SK-N-MC (cell line): ENCODE data around the gene SPTBN2.

Experiments
- DNase-seq: peaks from one replicate; pipeline ENCODE4 v3.0.0-alpha.2; 2011; ENCODE audit warnings: low read depth, low spot score
- H3K27ac ChIP-seq: fragments of 200-600 bp; sonication (generic); 2 replicates; pipeline ENCODE4 v1.5.1; 2016; ENCODE audit warnings: mixed run types
- H3K36me3 ChIP-seq: fragments of 200-600 bp; sonication (generic); 2 replicates; pipeline ENCODE4 v1.6.1; 2017; ENCODE audit warnings: antibody characterized with exemption, low read length, mixed read lengths; ENCODE audit not compliant: insufficient read depth
- H3K4me3 ChIP-seq: fragments of 200-600 bp; sonication (generic); 2 replicates; pipeline ENCODE4 v1.5.1; 2016
- H3K9ac ChIP-seq: fragments of 200-600 bp; sonication (generic); 2 replicates; pipeline ENCODE4 v1.8.0; 2017; ENCODE audit warnings: mixed run types, mixed read lengths; ENCODE audit not compliant: insufficient read length
- H3K9me3 ChIP-seq: fragments of 200-600 bp; sonication (generic); 2 replicates; pipeline ENCODE4 v1.6.1; 2017; ENCODE audit warnings: low read depth, mild to moderate bottlenecking, antibody characterized with exemption, low read length, moderate library complexity, mixed read lengths
- EZH2 ChIP-seq: fragments of 200-600 bp; sonication (generic); IDR thresholded peaks from one replicate; pipeline ENCODE4 v1.6.1; 2017; ENCODE audit warnings: antibody characterized with exemption
- FOXP2 ChIP-seq: optimal IDR thresholded peaks from 2 replicates; pipeline ENCODE3; 2011; ENCODE audit warnings: mild to moderate bottlenecking, moderate library complexity; ENCODE audit not compliant: insufficient read depth; ENCODE audit errors: extremely low read length, control extremely low read depth
- POLR2AphosphoS5 ChIP-seq: IDR thresholded peaks from 2 replicates; pipeline ENCODE4 v1.6.1; 2012; ENCODE audit warnings: mild to moderate bottlenecking, low read depth, low read length, borderline replicate concordance

SPTBN2 gene

GRCh38 chr11:66693356-66694055 lies 35.5 kb downstream of the SPTBN2 start:
- Histone ChIP-seq H3K27ac (no peak overlapping the region), H3K4me3 (no peak overlapping the region), H3K9me3 (no peaks in the 10 kb centered on the region)

GRCh38 chr11:66692871-66693331 lies 36.1 kb downstream of the SPTBN2 start:
- Histone ChIP-seq H3K9ac (no peak overlapping the region), H3K9me3 (no peaks in the 10 kb centered on the region), H3K4me3 (no peak overlapping the region), H3K27ac (no peak overlapping the region), H3K36me3 (peaks cover 66% of the 10 kb centered on the region)
- TF ChIP-seq FOXP2 = no peak
- no peak for TF ChIP-seq POLR2AphosphoS5
- no peak for DNase-seq

More at GRCh38 chr11:66693356-66694055, 35.5 kb downstream of the SPTBN2 start:
- no peak for DNase-seq
- TF ChIP-seq FOXP2 = no peak
- TF ChIP-seq POLR2AphosphoS5 = no peak
- no peak for TF ChIP-seq EZH2
- H3K9ac ChIP-seq = no peak overlapping the region
- H3K36me3 ChIP-seq = peaks cover 66% of the 10 kb centered on the region

DNA sequence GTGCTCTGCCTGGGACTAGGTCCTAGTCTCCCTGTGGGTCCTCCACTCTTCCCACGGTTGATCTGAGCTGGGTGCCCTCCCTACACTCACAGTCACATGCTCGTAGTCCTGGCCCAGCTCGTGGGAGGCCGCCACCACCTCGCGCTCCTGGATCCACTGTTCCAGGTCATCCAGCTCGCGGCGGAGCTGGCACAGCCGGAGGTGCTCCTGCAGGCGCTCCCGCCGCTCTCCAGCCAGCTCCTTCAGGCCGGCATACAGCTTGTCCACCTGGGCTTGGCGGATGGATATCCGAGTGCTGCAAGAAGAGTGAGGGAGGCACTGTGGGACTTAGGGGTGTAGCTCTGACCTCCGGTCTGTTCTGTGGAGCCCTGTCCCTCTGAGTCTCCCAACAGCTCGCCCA lies 36.6 kb downstream of the SPTBN2 start:
- no peak for TF ChIP-seq FOXP2
- Histone ChIP-seq H3K9ac (no peak overlapping the region), H3K36me3 (peaks cover 66% of the 10 kb centered on the region; the same call in 1 of the 2 replicates), H3K9me3 (no peaks in the 10 kb centered on the region), H3K27ac (no peak overlapping the region), H3K4me3 (no peak overlapping the region)
- no peak for DNase-seq

- TF ChIP-seq FOXP2 (no peak), POLR2AphosphoS5 (no peak), EZH2 (no peak)
- Histone ChIP-seq H3K9me3 (no peaks in the 10 kb centered on the region), H3K9ac (no peak overlapping the region), H3K27ac (no peak overlapping the region), H3K36me3 (peaks cover 65% of the 10 kb centered on the region; the same call in 1 of the 2 replicates), H3K4me3 (no peak overlapping the region)
- no peak for DNase-seq
These were observed 37.6 kb downstream of the SPTBN2 start for GRCh38 chr11:66691311-66691980.

DNA sequence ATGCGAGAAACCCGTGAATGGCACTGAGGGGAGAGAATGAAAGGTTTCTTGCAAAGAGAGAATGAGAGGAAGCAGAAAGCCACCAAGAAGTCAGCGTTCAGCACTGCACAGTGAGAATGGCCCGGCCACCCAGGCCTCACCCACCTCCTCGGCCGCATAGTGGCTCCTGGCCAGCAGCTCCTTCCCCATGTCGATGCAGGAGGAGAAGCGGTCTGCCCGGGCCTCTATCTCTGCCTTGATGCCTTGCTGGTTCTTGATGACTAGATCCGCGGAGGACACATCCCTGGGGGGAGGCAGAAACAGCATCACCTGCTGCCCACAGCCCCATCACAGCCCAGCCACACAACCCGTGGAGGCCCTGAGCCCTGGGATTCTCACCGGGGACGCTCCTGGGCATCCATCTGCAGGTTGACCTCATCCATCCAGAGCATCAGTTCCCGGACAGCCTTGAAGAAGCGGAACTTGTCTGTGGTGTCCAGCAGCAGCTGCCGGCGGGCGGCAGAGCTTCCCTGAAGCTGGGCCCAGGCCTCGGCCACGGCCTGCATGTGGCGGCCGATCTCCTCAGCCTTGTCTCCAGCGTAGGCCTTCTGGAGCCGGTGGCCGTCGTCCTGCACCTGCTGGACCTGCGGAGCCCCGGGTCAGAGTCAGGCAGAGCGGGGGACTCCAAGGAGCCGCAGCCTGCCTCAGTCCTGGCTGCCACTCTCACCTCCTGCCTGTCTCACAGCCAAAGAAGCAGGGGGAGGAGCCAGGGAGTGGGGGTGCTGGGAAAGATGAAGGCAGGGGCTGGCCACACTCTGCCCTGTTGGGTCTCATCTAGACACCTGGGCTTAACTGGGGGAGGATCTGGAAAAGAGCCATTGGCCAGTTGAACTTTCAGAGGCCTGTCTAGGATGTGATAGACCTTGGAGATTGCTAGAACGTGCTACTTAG lies 39.1 kb downstream of the SPTBN2 start:
- H3K36me3 ChIP-seq = peaks cover 60% of the 10 kb centered on the region
- DNase-seq = no peak
- no peak for TF ChIP-seq EZH2
- TF ChIP-seq POLR2AphosphoS5 = no peak
- TF ChIP-seq FOXP2 = no peak
- H3K4me3 ChIP-seq = no peak overlapping the region
- no peak overlapping the region for H3K9ac ChIP-seq
- H3K27ac ChIP-seq = no peak overlapping the region
- H3K9me3 ChIP-seq = no peaks in the 10 kb centered on the region

DNA sequence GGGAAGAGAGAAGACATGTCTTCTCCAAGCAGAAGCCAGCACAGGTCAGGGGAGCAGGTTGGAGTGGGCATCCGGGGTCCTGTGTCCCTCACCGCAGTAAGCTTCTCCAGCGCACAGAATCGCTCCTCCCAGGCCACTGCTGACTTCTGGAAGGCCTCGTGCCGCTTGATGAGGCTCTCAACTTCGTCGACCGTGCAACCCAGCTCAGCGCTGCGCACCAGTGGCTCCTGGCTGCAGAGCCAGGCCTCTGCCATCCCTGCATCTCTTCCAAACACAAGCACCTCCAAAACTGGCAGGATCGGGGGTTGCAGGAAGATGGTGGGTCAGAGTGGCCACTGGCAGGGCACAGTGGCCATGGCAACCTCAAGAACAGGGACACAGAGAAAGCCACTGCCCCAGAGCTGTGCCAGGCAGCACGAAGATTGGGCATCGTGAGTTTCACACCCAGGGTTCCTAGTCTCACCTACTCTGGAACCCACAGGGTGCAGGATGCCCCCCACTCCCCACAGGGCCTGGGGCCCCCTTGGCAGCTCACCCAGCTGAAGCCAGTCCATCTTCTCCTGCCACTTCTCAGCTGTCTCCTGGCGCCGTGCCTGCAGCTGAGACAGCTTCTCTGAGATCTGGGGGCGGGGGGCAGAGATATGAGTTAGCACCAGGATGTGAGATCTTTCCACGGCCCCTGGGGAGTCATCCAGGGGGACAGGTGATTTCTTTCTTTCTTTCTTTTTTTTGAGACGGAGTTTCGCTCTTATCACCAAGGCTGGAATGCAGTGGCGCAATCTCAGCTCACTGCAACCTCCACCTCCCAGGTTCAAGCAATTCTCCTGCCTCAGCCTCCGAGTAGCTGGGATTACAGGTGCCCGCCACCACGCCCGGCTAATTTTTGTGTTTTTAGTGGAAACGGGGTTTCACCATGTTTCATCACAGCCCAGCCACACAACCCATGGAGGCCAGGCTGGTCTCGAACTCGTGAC lies 40.2 kb downstream of the SPTBN2 start:
- DNase-seq = no peak
- Histone ChIP-seq H3K9me3 (no peaks in the 10 kb centered on the region), H3K36me3 (peaks cover 61% of the 10 kb centered on the region), H3K27ac (no peak overlapping the region), H3K9ac (no peak overlapping the region), H3K4me3 (no peak overlapping the region)
- TF ChIP-seq POLR2AphosphoS5 (no peak), FOXP2 (no peak), EZH2 (no peak)

DNA sequence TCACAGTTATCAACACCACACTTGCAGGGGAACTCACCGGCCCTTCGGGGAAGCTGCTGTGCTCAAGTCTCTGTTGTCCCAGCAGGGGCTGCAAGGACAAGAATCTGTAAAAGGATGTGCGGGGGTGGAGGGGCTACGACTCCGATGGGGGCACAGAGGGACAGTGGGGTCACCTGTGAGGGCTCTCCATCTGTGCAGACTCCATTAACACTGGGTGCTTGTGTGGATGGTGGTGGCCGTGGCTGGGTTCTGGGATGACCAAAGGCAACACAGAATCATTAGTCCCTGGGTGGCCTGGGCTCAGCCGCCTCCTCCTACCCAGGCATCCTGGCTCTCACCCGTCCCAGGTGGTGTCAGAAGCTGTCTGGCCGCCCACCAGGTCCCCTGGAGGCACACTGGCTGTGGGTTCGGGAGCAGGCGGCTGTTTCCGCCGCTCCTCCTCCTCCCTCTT lies 41.2 kb downstream of the SPTBN2 start:
- no peak overlapping the region for H3K27ac ChIP-seq
- no peak overlapping the region for H3K9ac ChIP-seq
- H3K9me3 ChIP-seq = no peaks in the 10 kb centered on the region
- no peak for DNase-seq
- TF ChIP-seq POLR2AphosphoS5 (no peak), FOXP2 (no peak), EZH2 (no peak)
- no peak overlapping the region for H3K4me3 ChIP-seq
- peaks cover 54% of the 10 kb centered on the region for H3K36me3 ChIP-seq
